GM18511 (cell line): ENCODE data around the gene SERPINF2.
"Not testable (repeated sequence)": the region's sequence is repeated elsewhere in the genome, so short reads cannot be mapped to it uniquely, and the experiment has no call there.

ENCODE experiments used
- ATAC-seq: cut with Tn5 transposase; IDR thresholded peaks from one replicate; pipeline ENCODE4 v1.9.1; 2021; ENCODE audit warnings: mild to moderate bottlenecking, moderate library complexity; ENCODE audit not compliant: unreplicated experiment

Gene SERPINF2

DNA sequence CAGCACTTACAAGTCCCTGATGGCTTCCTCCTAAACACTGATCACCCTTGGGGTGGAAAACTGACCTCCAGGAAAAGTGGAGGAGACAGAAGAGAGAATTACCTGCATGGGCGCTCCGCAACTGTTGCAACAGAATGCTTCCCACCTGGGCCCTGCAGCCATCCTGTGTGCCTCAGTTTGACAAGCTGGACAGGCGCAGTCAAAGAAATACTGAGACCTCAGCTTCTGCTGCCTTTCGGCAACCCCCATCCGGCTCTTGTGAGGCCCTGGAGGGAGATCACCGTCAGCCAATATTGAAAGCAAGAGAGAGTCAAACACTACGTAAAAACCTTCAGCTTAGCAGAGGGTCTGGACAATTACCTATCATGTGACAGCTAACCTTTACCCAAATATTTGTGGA lies 44.0 kb downstream of the SERPINF2 start:
- ATAC-seq: no peak

DNA sequence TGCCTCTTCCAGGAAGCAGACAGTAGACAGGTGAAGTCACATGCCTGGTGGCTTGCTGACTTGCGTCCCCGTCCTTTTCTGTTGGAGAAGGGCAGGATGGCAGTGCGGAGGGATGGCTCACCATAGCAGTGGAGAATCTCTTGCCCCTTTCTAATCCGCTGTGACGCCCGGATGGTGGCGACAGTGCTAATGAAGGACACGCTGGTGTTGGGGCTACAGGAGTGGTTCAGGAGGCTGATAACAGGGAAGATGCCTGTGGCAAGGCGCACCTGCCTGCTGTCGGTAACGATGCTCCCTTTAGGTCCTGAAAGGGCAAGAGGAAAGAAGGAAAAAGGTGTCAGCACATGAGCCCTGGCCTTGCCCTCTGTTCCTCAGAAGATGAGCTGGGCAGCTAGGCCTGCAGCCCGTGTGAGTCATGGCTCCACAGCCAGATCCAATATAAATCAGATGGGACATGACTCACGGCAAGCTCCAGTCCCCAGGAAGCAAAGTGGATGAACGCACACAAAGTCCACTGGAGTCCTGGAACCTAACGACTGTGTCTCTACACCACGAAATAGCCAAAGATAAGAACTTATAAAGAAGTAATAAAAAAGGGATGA lies 44.7 kb downstream of the SERPINF2 start:
- ATAC-seq: no peak

DNA sequence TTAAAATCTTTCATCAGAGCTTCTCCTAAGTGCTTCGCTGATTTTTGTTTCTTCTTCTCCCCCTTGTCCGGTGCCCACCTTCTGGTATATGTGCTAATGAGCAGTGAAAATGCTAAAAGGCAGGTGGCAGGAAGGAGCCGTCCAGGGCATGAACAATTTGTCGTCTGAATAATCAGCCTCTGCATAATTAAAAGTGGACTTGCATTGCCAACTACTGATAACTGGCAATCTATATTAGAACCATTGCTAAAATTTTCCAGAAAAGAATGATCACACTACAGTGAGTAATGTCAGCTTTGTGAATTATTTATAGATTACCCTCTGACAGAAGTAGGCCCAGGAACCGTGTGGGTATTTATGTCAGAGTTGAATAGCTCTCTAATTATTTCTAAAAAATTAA lies 47.3 kb downstream of the SERPINF2 start:
- ATAC-seq: no peak

DNA sequence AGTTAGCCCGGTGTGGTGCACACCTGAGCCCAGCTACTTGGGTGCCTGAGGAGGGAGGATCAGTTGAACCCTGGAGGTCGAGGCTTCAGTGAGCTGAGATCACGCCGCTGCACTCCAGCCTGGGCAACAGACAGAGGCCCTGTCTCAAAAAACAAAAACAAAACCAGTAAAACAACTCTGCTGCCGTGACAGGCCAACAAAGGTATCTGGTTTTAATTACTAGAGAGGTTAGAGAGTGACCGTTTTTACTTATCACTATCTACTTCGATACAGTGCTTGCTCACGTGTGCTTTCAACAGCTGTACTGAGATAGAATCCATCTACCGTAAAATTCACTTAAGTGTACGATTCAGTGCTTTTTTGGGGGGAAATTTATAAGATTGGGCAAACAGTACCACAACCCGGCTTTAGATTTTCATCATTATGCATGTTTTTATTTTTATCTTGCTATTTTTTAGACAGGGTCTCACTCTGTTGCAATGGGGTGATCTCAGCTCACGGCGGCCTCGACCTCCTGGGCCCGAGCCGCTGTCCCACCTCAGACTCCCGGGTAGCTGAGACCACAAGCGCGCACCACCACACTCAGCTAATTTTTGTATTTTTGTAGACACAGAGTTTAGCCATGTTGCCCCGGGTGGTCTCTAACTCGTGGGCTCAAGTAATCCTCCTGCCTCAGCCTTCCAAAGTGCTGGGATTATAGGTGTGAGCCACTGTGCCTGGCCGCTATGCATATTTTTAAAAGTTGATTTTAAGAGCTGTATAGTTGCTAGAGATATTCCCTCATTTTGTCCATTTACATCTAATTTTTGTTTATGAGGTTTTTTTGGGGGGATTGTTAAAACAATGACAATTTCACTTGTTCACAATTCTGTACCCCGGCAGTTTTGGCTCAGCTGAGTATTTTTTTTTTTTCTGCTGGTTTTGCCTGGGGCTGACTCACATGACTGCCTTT lies 50.1 kb downstream of the SERPINF2 start:
- ATAC-seq: no peak

DNA sequence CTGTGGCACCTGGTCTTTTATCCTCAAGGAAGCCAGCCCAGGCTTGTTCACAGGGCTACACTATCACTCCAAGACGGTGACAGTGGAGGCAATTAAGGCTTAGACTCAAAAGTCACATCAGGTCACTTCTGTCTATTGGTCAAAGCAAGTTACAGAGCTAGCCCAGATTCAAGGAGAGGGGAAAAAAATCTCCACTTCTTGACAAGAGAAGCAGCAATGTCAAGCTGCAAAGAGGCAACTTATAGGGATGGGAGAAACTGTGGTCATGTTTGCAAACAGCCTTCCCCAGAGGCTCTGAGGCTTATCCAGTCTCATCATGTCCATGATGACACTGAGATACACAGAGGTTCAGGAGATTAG lies 50.8 kb downstream of the SERPINF2 start:
- no peak for ATAC-seq

DNA sequence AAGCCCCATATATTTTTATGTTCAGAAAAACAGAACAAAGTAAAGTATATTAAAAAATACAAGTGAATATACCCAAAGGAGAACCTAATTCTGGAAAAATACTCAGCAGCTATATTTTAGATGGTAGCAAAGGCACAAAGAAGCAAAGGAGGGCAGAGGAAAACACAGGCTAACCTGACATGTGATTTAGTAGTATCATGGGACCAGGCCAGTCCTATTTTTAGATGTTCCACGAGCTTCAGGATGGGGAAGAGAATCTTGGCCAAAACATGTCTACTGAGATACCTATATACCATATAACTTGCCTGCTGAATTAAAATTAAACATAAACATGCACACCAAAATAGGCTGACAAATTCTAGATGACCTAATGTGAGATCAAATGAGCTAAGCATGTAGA lies 54.1 kb downstream of the SERPINF2 start:
- ATAC-seq: no peak

DNA sequence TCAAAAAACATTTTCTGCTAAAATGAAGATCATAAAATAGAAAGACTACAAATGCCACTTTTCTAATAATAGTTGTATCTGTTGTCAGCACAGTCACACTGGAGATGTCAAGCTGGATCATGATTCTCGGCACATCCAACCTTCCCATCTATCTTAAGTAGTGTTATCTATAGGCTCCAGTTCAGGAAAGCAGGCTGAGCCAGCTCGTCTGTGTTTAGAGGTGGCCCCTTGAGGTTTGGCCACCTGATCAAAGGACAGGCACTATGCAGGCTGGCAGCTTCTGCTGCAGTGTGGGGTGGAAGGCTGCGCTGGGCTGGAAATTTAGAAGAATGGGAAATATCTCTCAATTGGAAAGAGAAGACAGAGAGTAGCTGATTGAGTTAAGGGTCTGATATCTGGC lies 54.7 kb downstream of the SERPINF2 start:
- no peak for ATAC-seq

DNA sequence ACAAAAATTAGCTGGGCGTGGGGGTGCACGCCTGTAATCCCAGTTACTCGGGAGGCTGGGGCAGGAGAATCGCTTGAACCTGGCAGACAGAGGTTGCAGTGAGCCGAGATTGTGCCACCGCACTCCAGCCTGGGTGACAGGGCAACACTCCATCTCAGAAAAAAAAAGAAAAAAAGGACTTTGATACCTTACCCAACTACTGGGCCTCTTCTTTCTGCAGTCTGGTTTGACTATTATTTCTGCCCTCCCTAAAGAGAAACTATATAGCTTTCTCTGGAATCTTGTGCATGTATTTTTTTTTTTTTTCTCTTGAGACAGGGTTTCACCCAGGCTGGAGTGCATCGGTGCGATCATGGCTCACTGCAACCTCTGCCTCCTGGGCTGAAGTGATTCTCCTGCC lies 55.2 kb downstream of the SERPINF2 start:
- not testable (repeated sequence) for ATAC-seq

DNA sequence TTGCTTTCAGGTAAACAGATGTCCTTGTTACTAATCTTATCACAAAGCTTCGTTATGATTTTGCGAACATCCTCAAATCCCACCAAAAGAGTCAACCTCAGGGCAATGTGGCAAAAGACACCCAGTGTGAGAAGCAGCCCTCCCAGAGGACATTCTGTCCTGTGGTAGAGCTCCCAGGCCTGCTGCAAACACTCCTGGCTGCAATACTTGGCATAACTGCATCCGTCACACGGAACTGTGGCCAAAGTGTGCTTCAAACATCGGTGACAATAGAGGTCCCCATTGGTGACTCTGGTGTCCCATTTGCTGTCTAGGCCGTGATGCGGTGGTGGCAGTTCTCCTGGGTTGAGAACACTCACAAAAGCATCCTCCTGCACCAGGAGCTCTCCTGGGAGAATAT lies 57.6 kb downstream of the SERPINF2 start:
- ATAC-seq: no peak

DNA sequence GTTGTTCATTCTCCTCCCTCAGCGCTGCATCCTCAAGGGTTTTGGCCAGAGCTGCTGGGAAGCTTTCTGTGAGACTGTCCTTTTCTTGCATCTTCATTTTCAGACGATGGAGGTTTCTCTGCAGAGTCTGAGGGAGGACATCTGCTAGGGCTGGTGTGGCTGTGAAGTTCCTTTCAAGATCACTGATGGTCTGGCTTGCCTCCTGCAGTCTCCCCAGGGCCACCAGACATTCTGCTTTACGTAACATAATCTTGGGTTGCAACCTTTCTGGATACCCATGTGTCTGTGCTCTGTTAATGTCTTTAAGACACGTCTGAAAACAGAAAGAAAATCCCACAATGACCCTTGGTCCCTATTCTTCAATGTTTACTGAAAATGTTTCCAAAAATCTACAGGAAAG lies 58.0 kb downstream of the SERPINF2 start:
- no peak for ATAC-seq

DNA sequence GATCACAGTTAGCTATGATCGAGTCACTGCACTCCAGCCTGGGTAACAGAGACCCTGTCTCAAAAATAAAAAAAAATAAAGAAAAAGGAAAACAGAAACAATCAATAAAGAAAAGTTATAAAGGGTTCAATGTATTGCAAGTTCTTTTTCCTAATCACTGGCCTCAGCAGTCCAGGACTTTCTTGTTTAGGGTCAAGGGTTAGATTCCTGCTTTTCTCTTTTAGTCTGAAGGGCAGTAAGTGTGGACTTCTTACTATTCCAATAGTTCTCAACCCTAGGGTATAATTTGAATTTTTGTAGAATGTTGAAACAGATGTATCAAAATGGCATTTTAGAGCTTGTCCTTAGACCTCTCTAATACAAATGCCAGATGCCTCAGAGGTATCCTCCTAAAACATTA lies 59.8 kb downstream of the SERPINF2 start:
- no peak for ATAC-seq

DNA sequence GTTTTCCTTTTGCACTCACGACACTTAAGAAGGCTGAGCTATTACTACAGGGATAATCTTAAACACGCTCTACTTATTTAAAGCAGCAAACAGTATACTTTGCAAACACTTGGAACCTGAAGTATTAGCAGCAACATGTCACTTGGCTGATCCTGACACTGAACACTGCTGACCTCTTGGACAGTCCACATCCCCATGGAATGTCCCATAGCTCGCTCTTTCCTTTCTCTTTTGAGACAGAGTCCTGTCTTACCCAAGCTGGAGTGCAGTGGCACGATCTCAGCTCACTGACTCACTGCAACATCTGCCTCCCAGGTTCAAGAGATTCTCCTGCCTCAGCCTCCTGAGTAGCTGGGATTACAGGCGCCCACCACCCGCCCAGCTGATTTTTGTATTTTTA lies 60.6 kb downstream of the SERPINF2 start:
- ATAC-seq: no peak
